Gastrocnemius medialis (tissue), 4 donors: ENCODE measurements around the gene PHF23.

Source experiments
- CTCF ChIP-seq, 5 experiments: fragments of 450-650 bp in 3 of 5; fragments of 200-600 bp in 2 of 5; sonication (generic) in 2 of 5; IDR thresholded peaks in 4 of 5; conservative IDR thresholded peaks in 1 of 5; 1 replicate in 4 of 5; 2 replicates in 1 of 5; pipeline ENCODE4 v1.5.1; 2016 to 2019; ENCODE audit warnings: antibody characterized with exemption in 5 of 5, mild to moderate bottlenecking in 3 of 5, moderate library complexity in 3 of 5
- POLR2A ChIP-seq, 2 donors: fragments of 450-650 bp; IDR thresholded peaks; one replicate each; pipeline ENCODE4 v1.6.1; 2017; ENCODE audit warnings: antibody characterized with exemption in 2 of 2, mild to moderate bottlenecking in 2 of 2, moderate library complexity in 2 of 2

GRCh38 chr17:7248796-7249195 lies 9.5 kb upstream of the PHF23 start:
- TF ChIP-seq CTCF (IDR thresholded peaks at IDR 0.05 in 4 of 5, conservative IDR thresholded peaks at IDR 0.05 in 1 of 5) (no peak), POLR2A (IDR thresholded peaks at IDR 0.05) (peak; percentile 80 to 87)
